ENCODE measurements around the gene ZNF521. TPM values are rescaled to one million over a fixed set of nuclear protein-coding genes. Genes with fewer than 3 reads are reported as not detected.

Gene ZNF521
- total RNA-seq, 1 experiment from 2014 or later: not detected

DNA sequence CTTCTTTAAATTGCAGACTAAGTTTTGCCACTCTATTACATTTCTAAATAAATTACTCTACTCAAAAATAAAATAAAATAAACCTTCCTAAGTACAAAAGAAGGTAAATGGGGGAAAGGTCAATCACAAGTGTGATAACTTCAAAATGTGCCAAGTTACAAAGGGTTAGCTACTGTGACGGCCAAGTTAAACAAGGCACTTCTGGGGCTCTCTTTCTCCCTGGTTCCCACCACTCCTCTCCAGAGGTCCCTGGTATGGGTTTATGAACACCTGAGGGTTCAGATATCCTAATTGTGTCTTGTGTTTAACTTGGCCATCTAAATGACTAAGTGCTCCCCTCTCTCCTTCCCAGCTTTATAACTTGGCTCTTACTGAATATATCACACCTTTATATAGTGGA is 5.4 kb downstream of the ZNF521 start:
- peak; percentile 30 for DNase-seq
- no peaks in the 10 kb centered on the region for H3K9me2 ChIP-seq (replicated peaks; ENCODE audit: insufficient read depth, low read length)
- no peak overlapping the region for H2AFZ ChIP-seq (ENCODE audit: low read length)
- H3K4me1 ChIP-seq (ENCODE audit: low read length): peaks cover 4% of the 10 kb centered on the region
- no peaks in the 10 kb centered on the region for H3K79me2 ChIP-seq (ENCODE audit: low read length)
- no peak overlapping the region for H3K4me3 ChIP-seq (ENCODE audit: low read length)
- H4K20me1 ChIP-seq (ENCODE audit: insufficient read depth, low read depth, low read length): no peaks in the 10 kb centered on the region
- no peak overlapping the region for H3K4me2 ChIP-seq (ENCODE audit: low read depth, low read length, poor library complexity, severe bottlenecking)
- H3K36me3 ChIP-seq (ENCODE audit: insufficient read depth, low read length): no peaks in the 10 kb centered on the region
- H3K9me3 ChIP-seq (ENCODE audit: low read length): no peaks in the 10 kb centered on the region
- H3K27me3 ChIP-seq (ENCODE audit: low read length): no peaks in the 10 kb centered on the region
- H3K9ac ChIP-seq (ENCODE audit: low read length): no peak overlapping the region
- no peak overlapping the region for H3K27ac ChIP-seq (ENCODE audit: low read length)

DNA sequence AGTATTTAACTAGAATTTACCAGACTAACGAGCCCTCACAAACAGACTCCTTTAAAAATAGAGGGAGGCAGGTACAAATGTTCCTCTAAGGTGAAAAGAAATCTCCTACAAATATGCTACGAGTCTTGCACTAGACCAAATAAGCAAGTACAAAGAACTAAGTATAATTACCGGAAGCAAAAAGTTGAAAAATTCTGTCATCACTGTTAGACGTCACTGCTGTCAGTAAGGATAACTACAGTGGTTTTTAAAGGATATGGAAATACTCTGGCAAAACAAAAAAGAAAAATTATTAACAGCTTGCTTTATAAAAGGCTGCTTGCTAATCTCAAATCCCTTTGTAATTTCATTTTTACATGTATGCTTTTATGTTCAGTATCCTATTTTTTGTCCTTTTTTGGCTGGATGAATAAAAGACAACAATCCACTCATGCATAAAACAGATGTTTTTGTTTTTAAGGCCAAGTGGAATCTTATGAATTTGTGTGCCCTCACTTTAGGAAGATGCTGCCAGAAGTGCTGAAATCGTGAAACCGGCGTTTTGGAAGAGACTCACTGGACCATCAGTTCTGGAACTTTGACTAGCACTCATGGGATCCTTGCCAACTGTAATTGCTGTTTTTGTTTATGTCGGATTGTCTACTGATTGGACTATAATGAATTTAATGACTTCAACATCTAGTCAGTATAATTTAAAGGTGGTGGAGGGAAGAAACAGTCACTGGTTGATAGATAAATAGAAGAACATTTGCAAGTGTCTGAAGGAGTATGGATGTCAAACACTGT is 6.7 kb downstream of the ZNF521 start:
- Histone ChIP-seq H3K9ac (ENCODE audit: low read length) (no peak overlapping the region), H3K27me3 (ENCODE audit: low read length) (no peaks in the 10 kb centered on the region), H3K4me3 (ENCODE audit: low read length) (no peak overlapping the region), H3K27ac (ENCODE audit: low read length) (no peak overlapping the region), H3K9me3 (ENCODE audit: low read length) (no peaks in the 10 kb centered on the region), H3K36me3 (ENCODE audit: insufficient read depth, low read length) (no peaks in the 10 kb centered on the region), H3K4me1 (ENCODE audit: low read length) (no peaks in the 10 kb centered on the region), H3K79me2 (ENCODE audit: low read length) (no peaks in the 10 kb centered on the region), H3K9me2 (replicated peaks; ENCODE audit: insufficient read depth, low read length) (no peaks in the 10 kb centered on the region), H3K4me2 (ENCODE audit: low read depth, low read length, poor library complexity, severe bottlenecking) (no peak overlapping the region), H2AFZ (ENCODE audit: low read length) (no peak overlapping the region), H4K20me1 (ENCODE audit: insufficient read depth, low read depth, low read length) (no peaks in the 10 kb centered on the region)
- peak; percentile 35 for DNase-seq

DNA sequence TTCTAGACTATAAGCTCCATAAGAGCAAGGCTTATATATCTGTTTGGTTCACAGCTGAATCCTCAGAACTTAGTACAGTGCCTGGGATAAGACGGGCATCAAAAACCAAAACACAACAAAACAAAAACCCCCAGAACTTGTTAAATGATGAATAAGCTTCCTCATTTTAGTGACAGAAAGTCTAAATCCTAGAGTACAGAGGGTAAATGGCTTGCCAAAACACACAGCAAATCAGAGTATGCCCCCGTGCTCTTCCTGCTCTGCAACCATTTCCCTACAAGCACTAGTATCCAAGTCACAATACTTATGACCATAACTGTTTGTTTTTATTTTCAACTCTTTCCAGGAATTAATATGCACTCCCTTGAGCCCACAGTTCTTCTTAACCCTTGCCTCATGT is 10.1 kb downstream of the ZNF521 start:
- Histone ChIP-seq H3K9ac (ENCODE audit: low read length) (no peak overlapping the region), H3K79me2 (ENCODE audit: low read length) (no peaks in the 10 kb centered on the region), H3K9me2 (replicated peaks; ENCODE audit: insufficient read depth, low read length) (no peaks in the 10 kb centered on the region), H3K27me3 (ENCODE audit: low read length) (no peaks in the 10 kb centered on the region), H3K27ac (ENCODE audit: low read length) (no peak overlapping the region), H3K4me2 (ENCODE audit: low read depth, low read length, poor library complexity, severe bottlenecking) (no peak overlapping the region), H3K9me3 (ENCODE audit: low read length) (no peaks in the 10 kb centered on the region), H3K4me1 (ENCODE audit: low read length) (no peaks in the 10 kb centered on the region), H2AFZ (ENCODE audit: low read length) (no peak overlapping the region), H4K20me1 (ENCODE audit: insufficient read depth, low read depth, low read length) (no peaks in the 10 kb centered on the region), H3K36me3 (ENCODE audit: insufficient read depth, low read length) (no peaks in the 10 kb centered on the region), H3K4me3 (ENCODE audit: low read length) (no peak overlapping the region)
- no peak for DNase-seq

DNA sequence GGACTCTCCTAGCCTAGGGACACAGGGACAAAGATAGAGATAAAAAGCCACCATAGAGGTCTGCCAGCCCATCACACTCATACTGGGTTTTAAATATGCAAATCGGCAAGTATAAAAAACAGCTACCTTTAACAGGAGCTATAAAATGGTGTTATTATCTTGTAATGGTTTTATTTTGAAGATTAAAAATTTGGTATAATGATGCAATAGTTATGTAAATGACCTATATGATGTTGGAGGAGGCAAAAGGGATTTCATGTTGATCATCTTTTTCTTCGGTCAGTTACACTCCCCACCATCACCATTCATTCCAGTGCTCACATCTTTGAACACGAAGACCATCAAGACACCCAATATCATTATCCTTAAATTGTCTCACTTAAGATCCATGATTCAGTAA is 11.2 kb downstream of the ZNF521 start:
- H3K79me2 ChIP-seq (ENCODE audit: low read length): no peaks in the 10 kb centered on the region
- no peaks in the 10 kb centered on the region for H3K36me3 ChIP-seq (ENCODE audit: insufficient read depth, low read length)
- no peak overlapping the region for H3K27ac ChIP-seq (ENCODE audit: low read length)
- H3K4me3 ChIP-seq (ENCODE audit: low read length): no peak overlapping the region
- no peak overlapping the region for H3K9ac ChIP-seq (ENCODE audit: low read length)
- no peaks in the 10 kb centered on the region for H4K20me1 ChIP-seq (ENCODE audit: insufficient read depth, low read depth, low read length)
- H3K4me2 ChIP-seq (ENCODE audit: low read depth, low read length, poor library complexity, severe bottlenecking): no peak overlapping the region
- no peaks in the 10 kb centered on the region for H3K9me2 ChIP-seq (replicated peaks; ENCODE audit: insufficient read depth, low read length)
- H3K9me3 ChIP-seq (ENCODE audit: low read length): no peaks in the 10 kb centered on the region
- H2AFZ ChIP-seq (ENCODE audit: low read length): no peak overlapping the region
- H3K4me1 ChIP-seq (ENCODE audit: low read length): no peaks in the 10 kb centered on the region
- no peak for DNase-seq
- no peaks in the 10 kb centered on the region for H3K27me3 ChIP-seq (ENCODE audit: low read length)

DNA sequence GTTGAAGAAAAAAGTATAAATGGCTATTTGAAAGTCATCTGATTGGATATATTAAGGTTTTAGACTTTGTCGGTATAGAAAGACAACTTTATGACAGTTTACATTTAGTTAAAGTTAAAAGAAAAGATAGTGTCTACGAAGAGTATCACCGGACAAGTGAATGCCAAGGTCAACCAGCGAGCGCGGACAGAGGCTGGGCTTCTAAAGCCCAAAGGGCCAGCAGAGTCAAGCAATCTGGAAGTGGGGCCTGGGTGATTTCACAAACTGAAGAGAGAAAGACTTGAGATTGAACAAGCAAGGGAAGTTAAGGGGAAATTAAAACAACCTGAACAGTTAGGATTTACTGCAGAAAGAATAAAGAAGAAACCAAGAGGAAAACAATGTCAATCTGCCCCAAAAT is 16.3 kb downstream of the ZNF521 start:
- Histone ChIP-seq H3K4me2 (ENCODE audit: low read depth, low read length, poor library complexity, severe bottlenecking) (no peak overlapping the region), H3K4me3 (ENCODE audit: low read length) (no peak overlapping the region), H2AFZ (ENCODE audit: low read length) (no peak overlapping the region), H3K4me1 (ENCODE audit: low read length) (no peaks in the 10 kb centered on the region), H3K79me2 (ENCODE audit: low read length) (no peaks in the 10 kb centered on the region), H3K9ac (ENCODE audit: low read length) (no peak overlapping the region), H3K9me2 (replicated peaks; ENCODE audit: insufficient read depth, low read length) (no peaks in the 10 kb centered on the region), H3K27ac (ENCODE audit: low read length) (no peak overlapping the region), H4K20me1 (ENCODE audit: insufficient read depth, low read depth, low read length) (no peaks in the 10 kb centered on the region), H3K27me3 (ENCODE audit: low read length) (no peaks in the 10 kb centered on the region), H3K9me3 (ENCODE audit: low read length) (no peaks in the 10 kb centered on the region), H3K36me3 (ENCODE audit: insufficient read depth, low read length) (no peaks in the 10 kb centered on the region)
- DNase-seq: no peak

DNA sequence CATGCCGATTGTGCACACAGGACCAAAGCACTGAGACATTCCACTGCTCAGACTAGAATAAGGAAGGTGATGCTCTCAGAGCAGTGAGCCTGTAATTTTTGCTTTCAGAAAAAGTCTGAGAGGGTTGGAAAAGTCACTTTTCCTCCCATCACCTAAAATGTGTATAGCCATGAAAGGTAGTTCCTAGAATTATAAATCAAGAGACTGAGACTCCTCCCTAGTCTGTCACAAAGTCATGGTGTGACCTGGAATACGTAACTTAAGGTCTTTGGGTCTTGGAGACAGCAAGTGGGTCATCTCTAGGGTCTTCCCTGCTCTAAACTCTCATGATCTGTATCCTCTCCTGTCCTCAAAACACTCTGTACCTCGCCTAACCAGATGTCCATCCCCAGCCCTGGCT is 16.9 kb downstream of the ZNF521 start:
- Histone ChIP-seq H3K9me3 (ENCODE audit: low read length) (no peaks in the 10 kb centered on the region), H3K36me3 (ENCODE audit: insufficient read depth, low read length) (no peaks in the 10 kb centered on the region), H3K9me2 (replicated peaks; ENCODE audit: insufficient read depth, low read length) (no peaks in the 10 kb centered on the region), H4K20me1 (ENCODE audit: insufficient read depth, low read depth, low read length) (no peaks in the 10 kb centered on the region), H3K27ac (ENCODE audit: low read length) (no peak overlapping the region), H3K4me1 (ENCODE audit: low read length) (no peaks in the 10 kb centered on the region), H3K79me2 (ENCODE audit: low read length) (no peaks in the 10 kb centered on the region), H3K27me3 (ENCODE audit: low read length) (no peaks in the 10 kb centered on the region), H3K9ac (ENCODE audit: low read length) (no peak overlapping the region), H2AFZ (ENCODE audit: low read length) (no peak overlapping the region), H3K4me3 (ENCODE audit: low read length) (no peak overlapping the region), H3K4me2 (ENCODE audit: low read depth, low read length, poor library complexity, severe bottlenecking) (no peak overlapping the region)
- DNase-seq: no peak

DNA sequence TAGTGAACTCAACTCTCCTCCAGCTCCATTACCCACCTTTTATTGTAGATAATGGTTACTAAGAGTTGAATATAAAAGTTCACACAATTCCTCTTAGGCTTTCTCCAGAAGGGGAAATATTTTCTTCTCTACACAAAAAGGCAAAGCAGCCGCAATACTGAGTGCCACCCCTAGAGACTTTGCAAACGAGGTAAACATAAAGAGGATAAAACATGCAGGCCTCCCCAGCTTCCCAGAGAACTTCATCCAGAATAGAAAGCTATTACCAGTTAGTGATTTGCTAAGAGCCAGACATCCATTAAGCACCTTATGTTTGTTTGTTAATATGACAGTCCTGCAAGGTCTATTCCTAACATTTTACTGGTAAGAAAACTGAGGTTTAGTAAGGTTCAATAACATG is 17.4 kb downstream of the ZNF521 start:
- DNase-seq: no peak
- H3K9me2 ChIP-seq (replicated peaks; ENCODE audit: insufficient read depth, low read length): no peaks in the 10 kb centered on the region
- no peak overlapping the region for H3K4me3 ChIP-seq (ENCODE audit: low read length)

DNA sequence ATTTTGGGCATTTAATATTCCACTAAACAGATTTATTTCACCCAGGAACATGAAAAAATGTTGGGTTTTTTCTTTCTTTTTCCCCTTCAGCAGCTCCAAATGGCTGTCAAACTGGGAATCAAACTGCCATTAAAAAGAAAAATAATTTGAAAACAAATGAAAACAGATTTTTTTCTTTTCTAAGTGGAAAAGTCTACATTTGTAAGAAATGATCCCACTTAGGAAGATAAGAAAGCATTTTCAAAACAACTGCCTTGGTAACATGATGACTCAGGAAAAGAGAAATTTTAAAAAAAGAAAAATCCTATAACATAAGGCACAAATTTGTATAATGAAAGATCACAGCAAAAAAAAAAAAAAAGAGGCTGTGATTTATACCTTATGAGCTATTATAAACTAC is 20.0 kb downstream of the ZNF521 start:
- Histone ChIP-seq H3K79me2 (ENCODE audit: low read length) (no peaks in the 10 kb centered on the region), H3K27ac (ENCODE audit: low read length) (no peak overlapping the region), H3K27me3 (ENCODE audit: low read length) (no peaks in the 10 kb centered on the region), H2AFZ (ENCODE audit: low read length) (no peak overlapping the region), H4K20me1 (ENCODE audit: insufficient read depth, low read depth, low read length) (no peaks in the 10 kb centered on the region), H3K4me1 (ENCODE audit: low read length) (no peaks in the 10 kb centered on the region), H3K4me2 (ENCODE audit: low read depth, low read length, poor library complexity, severe bottlenecking) (no peak overlapping the region), H3K4me3 (ENCODE audit: low read length) (no peak overlapping the region), H3K9ac (ENCODE audit: low read length) (no peak overlapping the region), H3K9me2 (replicated peaks; ENCODE audit: insufficient read depth, low read length) (no peaks in the 10 kb centered on the region), H3K36me3 (ENCODE audit: insufficient read depth, low read length) (no peaks in the 10 kb centered on the region), H3K9me3 (ENCODE audit: low read length) (no peaks in the 10 kb centered on the region)
- no peak for DNase-seq

More for the DNA sequence above, 17.4 kb downstream of the ZNF521 start:
- Histone ChIP-seq H3K27me3 (ENCODE audit: low read length) (no peaks in the 10 kb centered on the region), H2AFZ (ENCODE audit: low read length) (no peak overlapping the region), H3K9ac (ENCODE audit: low read length) (no peak overlapping the region), H3K4me2 (ENCODE audit: low read depth, low read length, poor library complexity, severe bottlenecking) (no peak overlapping the region), H4K20me1 (ENCODE audit: insufficient read depth, low read depth, low read length) (no peaks in the 10 kb centered on the region), H3K4me1 (ENCODE audit: low read length) (no peaks in the 10 kb centered on the region), H3K36me3 (ENCODE audit: insufficient read depth, low read length) (no peaks in the 10 kb centered on the region), H3K79me2 (ENCODE audit: low read length) (no peaks in the 10 kb centered on the region), H3K9me3 (ENCODE audit: low read length) (no peaks in the 10 kb centered on the region), H3K27ac (ENCODE audit: low read length) (no peak overlapping the region)
